SK-N-SH treated with all-trans-retinoic acid at 6 μM for 48 hours (cell line): ENCODE data around the gene ARSG.

ENCODE experiments used
- CREB5 ChIP-seq: fragments of 250-450 bp; sonication (Bioruptor Pico); IDR thresholded peaks from 2 replicates; pipeline ENCODE4 v1.5.1; 2020; ENCODE audit warnings: low read depth, mild to moderate bottlenecking, moderate library complexity
- SNAI2 ChIP-seq: fragments of 250-450 bp; sonication (Bioruptor Pico); IDR thresholded peaks from 2 replicates; pipeline ENCODE4 v1.5.0; 2020; ENCODE audit warnings: mild to moderate bottlenecking, moderate library complexity

DNA sequence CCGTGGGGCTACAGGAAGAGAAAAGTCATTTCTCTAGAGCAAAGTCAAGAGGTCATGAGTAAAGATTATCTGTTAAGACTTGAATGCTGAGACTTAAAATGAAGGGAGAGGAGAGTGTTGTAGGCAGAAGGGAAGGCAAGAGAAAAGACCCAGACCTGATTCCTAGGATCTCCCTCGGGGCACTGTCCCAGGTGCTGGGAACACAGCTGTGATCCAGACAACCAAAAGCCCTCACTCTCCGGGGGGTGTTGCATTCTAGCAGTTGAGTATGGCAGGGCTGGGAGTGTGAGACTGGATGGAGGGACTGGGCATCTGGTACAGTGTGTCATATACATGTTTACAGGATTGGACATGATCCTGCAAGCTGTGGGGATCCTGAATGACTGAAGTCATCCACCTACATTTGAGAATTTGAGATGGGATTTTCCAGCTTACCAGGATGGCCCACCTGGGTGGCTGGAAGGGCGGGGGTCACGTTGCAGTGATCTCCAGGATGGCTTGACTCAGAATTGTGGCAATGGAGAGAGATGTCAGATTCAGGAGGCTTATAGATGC is 29.1 kb downstream of the ARSG start:
- TF ChIP-seq SNAI2 (CRISPR knock-in tag) (no peak), CREB5 (CRISPR knock-in tag) (no peak)
